Islet of Langerhans (tissue), 1 donor: Measurements from ENCODE around the gene NFIA.

Experiments used
- FAIRE-seq: peaks from one replicate; lab custom pipeline; 2011; peaks lifted over from hg19 to GRCh38; lab: Jason Lieb, UNC

NFIA gene

DNA sequence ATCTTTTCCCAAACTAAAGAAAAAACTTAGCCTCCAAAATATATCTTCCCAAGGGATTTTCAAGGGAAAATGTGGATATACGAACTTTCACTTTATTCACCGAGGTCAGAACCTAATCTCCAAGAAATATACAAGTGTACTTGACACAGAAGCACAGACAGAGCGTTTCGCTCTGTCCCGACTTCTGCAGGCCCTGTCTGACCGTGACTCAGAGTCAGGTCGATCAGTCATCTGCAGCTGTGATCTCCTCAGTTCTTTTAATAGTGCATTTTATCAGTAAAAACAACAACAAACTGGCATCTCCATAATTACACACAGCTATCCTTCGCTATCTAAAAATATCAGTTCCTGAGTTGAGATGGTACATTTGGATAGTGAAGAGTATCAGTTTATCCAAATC, 416.0 kb downstream of the NFIA start:
- FAIRE-seq = no peak

DNA sequence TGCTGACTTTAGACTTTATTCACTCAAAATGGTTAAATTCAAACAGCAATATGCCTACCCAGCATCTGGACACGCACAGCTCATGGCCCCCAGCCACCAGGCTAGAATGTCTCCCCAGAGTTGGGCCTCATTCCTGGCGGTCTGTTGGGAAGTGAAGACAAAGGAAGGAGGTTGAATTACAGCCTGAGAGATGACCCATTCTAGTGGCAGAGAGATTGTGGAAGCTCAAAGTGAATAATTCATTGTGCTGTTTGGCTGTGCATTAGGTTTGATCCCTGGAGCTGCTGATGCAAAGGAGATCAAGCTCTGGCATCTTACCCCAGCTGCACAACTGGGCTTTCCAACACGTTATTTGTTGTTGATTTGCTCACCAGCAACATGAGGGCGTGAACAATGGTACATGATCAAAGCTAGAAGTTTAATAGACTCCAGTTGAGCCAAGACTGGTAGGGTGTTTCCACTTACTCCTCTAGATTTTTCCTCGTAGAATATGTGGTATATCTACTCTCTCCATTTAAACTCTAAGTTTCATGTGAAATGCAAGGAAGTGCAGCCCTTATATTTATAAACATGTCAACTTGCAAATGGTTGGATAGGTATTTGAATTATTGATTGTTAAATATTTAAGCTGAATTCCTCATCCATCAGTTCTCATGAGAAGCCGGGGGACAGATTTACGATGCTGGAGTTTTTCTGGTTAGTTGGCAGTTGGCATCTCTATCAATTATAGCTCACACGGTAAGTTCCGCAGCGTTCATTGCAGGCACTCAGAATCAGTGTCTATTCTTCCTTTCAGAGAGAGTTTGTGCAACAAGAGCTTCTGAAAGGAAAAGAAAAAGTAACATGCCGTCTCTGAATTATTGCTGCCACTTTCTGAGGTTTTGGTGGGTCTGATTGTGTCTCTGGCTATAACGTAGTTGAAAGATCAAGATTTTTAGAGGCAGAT, 419.9 kb downstream of the NFIA start:
- no peak for FAIRE-seq

DNA sequence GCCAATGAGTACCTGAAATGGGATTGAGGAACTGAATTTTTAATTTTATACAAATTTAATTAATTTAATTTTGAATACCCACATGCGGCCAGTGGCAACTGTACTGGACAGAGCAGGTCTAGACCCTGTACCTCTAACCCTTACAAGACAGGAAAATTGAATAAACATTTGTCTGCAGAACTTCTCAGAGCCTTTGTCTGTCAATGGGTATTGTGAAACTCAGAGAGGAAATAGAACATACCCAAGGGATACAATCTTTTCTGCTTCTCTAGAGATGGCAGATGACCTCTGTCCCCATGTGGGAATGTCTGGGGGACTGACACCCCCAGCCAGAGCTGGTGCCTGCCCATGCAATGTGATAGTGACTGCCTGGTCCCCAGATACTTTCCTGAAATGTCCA, 421.9 kb downstream of the NFIA start:
- FAIRE-seq = no peak

DNA sequence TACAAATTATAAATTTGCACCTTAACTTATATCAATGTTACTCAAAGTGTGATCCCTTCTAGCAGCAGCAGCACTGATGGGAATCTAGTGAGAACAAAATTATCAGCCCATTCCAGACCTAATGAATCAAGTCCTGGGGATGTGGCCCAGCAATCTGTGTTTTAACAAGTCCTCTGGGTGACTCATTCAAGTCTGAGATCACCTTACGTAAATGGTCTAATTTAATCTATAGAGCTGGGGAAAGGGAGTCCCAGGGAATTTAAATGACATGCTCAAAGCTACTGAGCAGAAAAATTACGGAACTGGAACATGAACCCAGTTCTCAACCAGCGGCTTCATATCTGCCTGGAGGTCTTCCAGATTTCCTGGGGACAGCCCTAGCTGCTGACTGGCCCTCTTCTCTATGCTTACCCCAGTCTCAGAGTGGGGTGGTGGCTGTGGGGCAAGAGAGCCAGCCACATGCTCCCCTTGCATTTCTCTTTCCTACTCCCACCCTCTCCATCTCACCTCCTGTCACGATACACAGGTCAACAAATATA, 422.6 kb downstream of the NFIA start:
- no peak for FAIRE-seq

DNA sequence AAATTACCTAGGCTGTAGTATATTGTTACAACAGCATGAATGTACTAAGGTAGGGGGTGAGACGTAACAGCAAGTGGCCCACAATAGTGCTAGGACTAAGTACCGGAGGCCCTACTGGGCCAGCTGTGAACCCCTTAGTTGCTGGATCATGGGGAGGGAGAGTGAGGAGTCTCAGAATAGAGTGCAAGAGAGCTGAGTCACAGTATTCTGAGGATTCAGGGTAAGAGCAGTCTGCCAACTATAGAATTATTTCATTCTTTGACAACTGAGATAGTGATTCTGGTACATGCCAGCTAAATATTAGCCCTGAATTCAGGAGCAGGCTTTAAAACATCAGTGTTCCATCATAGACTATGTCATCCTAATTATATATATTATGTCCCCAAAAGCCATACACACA, 423.9 kb downstream of the NFIA start:
- no peak for FAIRE-seq

DNA sequence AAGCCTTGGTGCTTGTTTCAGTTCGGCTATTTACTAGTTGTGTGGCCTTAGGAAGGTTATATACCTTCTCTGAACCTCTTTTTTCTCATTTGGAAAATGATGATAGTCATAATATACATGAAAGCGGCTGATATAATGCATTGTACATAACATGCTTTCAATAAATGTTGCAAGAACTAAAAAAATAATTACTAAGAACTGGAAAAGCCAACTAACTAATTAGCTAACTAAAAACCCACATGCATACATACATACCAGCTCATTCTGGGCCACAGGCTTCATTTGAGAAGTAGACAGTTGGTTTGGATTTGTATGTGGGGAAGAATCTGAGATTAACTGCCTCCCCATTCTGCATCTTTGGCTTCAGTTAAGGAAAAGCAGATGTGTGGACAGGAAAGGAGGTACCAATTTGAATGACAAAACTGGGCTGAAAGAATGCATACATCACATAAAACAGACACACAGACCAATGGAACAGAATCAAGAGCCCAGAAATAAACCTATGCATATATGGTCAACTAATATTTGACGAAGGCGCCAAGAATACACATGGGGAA, 424.7 kb downstream of the NFIA start:
- no peak for FAIRE-seq
